Measurements from ENCODE around the gene LGR6.

LGR6 gene

DNA sequence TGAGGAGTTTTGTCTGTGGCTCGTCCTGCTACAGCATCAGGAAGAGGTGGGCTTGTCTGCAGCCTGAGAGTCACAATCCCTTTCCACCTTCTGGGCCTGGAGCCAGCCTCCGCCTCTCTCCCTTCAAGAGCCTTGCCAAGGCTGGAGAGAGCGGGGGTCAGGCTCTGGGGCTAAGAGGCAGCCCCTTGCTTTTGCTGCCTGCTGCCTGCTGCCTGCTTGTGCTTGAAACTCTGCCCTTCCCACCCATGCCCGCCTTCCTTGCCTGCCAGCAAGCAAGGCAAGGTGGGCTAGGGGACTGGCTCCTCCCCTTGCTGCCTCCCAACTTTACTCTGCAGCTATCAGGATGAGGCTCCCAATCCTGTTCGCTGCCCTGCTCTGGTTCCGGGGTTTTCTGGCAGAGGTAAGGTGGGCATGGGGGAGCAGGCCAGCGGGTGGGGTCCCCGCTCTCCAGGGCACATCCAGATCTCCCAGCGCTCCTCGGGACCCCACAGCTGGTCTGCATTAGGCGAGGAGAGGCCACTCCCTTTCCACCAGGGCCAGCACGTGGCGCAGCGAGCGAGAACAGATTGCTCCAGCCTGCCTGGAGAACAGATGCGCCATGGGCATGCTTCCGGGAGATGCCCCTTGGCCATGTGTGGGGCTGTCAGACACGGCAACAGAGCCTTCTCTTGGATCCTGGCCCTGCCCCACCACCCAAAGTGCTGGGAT lies 25.7 kb upstream of the LGR6 start:
- Histone ChIP-seq H3K4me3 (ENCODE audit: low read depth, low read length, poor library complexity, severe bottlenecking) (no peak overlapping the region), H3K9me3 (ENCODE audit: low read length) (no peaks in the 10 kb centered on the region), H3K9me2 (ENCODE audit: low read depth, low read length) (no peaks in the 10 kb centered on the region), H3K36me3 (ENCODE audit: insufficient read depth, low read length) (0 out of 2 replicates have a peak, but pooled peaks cover 4% of the 10 kb centered on the region), H2AFZ (ENCODE audit: low read length) (no peak overlapping the region), H3K4me2 (ENCODE audit: low read length) (no peak overlapping the region), H3F3A (ENCODE audit: insufficient read depth, low read length) (no peaks in the 10 kb centered on the region), H4K20me1 (ENCODE audit: insufficient read depth, low read length) (no peaks in the 10 kb centered on the region), H3K4me1 (ENCODE audit: insufficient read depth, low read length, severe bottlenecking) (peaks cover 11% of the 10 kb centered on the region), H3K9ac (ENCODE audit: low read length) (no peak overlapping the region), H3K79me2 (ENCODE audit: insufficient read depth, low read length) (no peaks in the 10 kb centered on the region), H3K27ac (ENCODE audit: low read depth, low read length, poor library complexity, severe bottlenecking) (no peak overlapping the region), H3K27me3 (ENCODE audit: insufficient read depth, low read length) (no peaks in the 10 kb centered on the region)
- TF ChIP-seq, protein P1, sequence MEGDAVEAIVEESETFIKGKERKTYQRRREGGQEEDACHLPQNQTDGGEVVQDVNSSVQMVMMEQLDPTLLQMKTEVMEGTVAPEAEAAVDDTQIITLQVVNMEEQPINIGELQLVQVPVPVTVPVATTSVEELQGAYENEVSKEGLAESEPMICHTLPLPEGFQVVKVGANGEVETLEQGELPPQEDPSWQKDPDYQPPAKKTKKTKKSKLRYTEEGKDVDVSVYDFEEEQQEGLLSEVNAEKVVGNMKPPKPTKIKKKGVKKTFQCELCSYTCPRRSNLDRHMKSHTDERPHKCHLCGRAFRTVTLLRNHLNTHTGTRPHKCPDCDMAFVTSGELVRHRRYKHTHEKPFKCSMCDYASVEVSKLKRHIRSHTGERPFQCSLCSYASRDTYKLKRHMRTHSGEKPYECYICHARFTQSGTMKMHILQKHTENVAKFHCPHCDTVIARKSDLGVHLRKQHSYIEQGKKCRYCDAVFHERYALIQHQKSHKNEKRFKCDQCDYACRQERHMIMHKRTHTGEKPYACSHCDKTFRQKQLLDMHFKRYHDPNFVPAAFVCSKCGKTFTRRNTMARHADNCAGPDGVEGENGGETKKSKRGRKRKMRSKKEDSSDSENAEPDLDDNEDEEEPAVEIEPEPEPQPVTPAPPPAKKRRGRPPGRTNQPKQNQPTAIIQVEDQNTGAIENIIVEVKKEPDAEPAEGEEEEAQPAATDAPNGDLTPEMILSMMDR (IDR thresholded peaks at IDR 0.05; ENCODE audit: low read length): no peak
- TF ChIP-seq EZH2 (IDR thresholded peaks at IDR 0.05; ENCODE audit: borderline replicate concordance, low read length): no peak

DNA sequence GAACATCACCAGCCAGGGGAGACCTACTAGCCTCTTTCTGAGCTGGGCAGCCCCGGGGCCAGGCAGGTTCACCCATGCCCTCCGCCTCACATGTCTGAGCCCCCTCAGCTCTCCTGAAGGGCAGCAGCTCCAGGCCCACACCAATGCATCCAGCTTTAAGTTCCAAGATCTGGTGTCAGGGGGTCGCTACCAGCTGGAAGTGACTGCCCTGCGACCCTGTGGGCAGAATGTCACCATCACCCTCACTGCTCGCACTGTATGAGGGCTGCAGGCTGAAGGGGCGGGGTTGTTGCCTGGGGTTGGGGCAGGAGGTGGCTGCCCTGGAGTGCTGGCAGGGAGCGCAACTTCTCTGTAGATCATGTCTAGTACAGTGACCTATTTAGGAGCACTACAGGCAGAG lies 24.7 kb upstream of the LGR6 start:
- Histone ChIP-seq H2AFZ (ENCODE audit: low read length) (no peak overlapping the region), H3K36me3 (ENCODE audit: insufficient read depth, low read length) (0 out of 2 replicates have a peak, but pooled peaks cover 4% of the 10 kb centered on the region), H3K79me2 (ENCODE audit: insufficient read depth, low read length) (no peaks in the 10 kb centered on the region), H3K4me1 (ENCODE audit: insufficient read depth, low read length, severe bottlenecking) (peaks cover 8% of the 10 kb centered on the region), H3K4me2 (ENCODE audit: low read length) (no peak overlapping the region), H3F3A (ENCODE audit: insufficient read depth, low read length) (no peaks in the 10 kb centered on the region), H4K20me1 (ENCODE audit: insufficient read depth, low read length) (no peaks in the 10 kb centered on the region), H3K27me3 (ENCODE audit: insufficient read depth, low read length) (no peaks in the 10 kb centered on the region), H3K4me3 (ENCODE audit: low read depth, low read length, poor library complexity, severe bottlenecking) (no peak overlapping the region), H3K9me3 (ENCODE audit: low read length) (no peaks in the 10 kb centered on the region), H3K27ac (ENCODE audit: low read depth, low read length, poor library complexity, severe bottlenecking) (no peak overlapping the region), H3K9ac (ENCODE audit: low read length) (no peak overlapping the region), H3K9me2 (ENCODE audit: low read depth, low read length) (no peaks in the 10 kb centered on the region)
- no peak for TF ChIP-seq EZH2 (IDR thresholded peaks at IDR 0.05; ENCODE audit: borderline replicate concordance, low read length)
- TF ChIP-seq, protein P1 (IDR thresholded peaks at IDR 0.05; ENCODE audit: low read length): no peak

DNA sequence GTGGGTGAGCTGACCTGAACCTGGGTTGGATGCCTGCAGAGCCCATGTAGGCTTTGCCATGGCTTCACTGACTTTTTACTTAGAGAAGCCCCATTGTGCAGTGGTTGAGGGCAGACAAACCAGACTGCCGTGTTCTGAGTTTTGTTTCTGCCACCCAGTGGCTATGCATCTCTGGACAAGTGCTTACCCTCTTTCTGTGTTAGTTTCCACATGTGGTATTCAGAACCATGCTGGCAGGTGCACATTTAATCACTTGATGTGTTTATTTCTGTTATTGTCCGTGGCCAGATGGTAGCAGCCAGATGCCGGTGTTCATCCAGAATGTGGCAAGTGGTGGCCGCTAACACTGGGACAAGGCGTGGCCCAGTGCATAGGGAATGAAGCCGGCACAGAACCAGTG lies 22.9 kb upstream of the LGR6 start:
- no peak overlapping the region for H3K27ac ChIP-seq (ENCODE audit: low read depth, low read length, poor library complexity, severe bottlenecking)
- no peaks in the 10 kb centered on the region for H3F3A ChIP-seq (ENCODE audit: insufficient read depth, low read length)
- no peak overlapping the region for H2AFZ ChIP-seq (ENCODE audit: low read length)

More for the DNA sequence above, 22.9 kb upstream of the LGR6 start:
- H3K4me3 ChIP-seq (ENCODE audit: low read depth, low read length, poor library complexity, severe bottlenecking): no peak overlapping the region
- no peak overlapping the region for H3K4me2 ChIP-seq (ENCODE audit: low read length)
- no peaks in the 10 kb centered on the region for H3K9me2 ChIP-seq (ENCODE audit: low read depth, low read length)
- H3K27me3 ChIP-seq (ENCODE audit: insufficient read depth, low read length): no peaks in the 10 kb centered on the region
- no peak overlapping the region for H3K9ac ChIP-seq (ENCODE audit: low read length)
- no peaks in the 10 kb centered on the region for H3K9me3 ChIP-seq (ENCODE audit: low read length)
- H3K79me2 ChIP-seq (ENCODE audit: insufficient read depth, low read length): no peaks in the 10 kb centered on the region
- TF ChIP-seq, protein P1 (IDR thresholded peaks at IDR 0.05; ENCODE audit: low read length): peak; percentile 30; the same call in 1 of the 2 replicates
- no peak for TF ChIP-seq EZH2 (IDR thresholded peaks at IDR 0.05; ENCODE audit: borderline replicate concordance, low read length)
- H3K36me3 ChIP-seq (ENCODE audit: insufficient read depth, low read length): no peaks in the 10 kb centered on the region
- no peaks in the 10 kb centered on the region for H4K20me1 ChIP-seq (ENCODE audit: insufficient read depth, low read length)
- H3K4me1 ChIP-seq (ENCODE audit: insufficient read depth, low read length, severe bottlenecking): peaks cover 3% of the 10 kb centered on the region

Measured in OCI-LY1 (cell line).